GM18873 (cell line): ENCODE results near the gene PCDHGB3.
"Not testable (repeated sequence)": the region's sequence is repeated elsewhere in the genome, so short reads cannot be mapped to it uniquely, and the experiment has no call there.

Experiments
- ATAC-seq: cut with Tn5 transposase; IDR thresholded peaks from one replicate; pipeline ENCODE4 v1.9.1; 2021; ENCODE audit warnings: mild to moderate bottlenecking, moderate library complexity, moderate number of reproducible peaks; ENCODE audit not compliant: unreplicated experiment, low FRiP score

PCDHGB3 gene

GRCh38 chr5:141415275-141415618 lies 45.2 kb downstream of the PCDHGB3 start:
- not testable (repeated sequence) for ATAC-seq

- ATAC-seq: peak; percentile 63
These were observed 47.6 kb downstream of the PCDHGB3 start, which contains the start of gene PCDHGB7 for GRCh38 chr5:141417494-141418172. TSS of gene PCDHGB7 (plus strand) at chr5:141417677. CDS start at chr5:141417860, 183 bp downstream.

DNA sequence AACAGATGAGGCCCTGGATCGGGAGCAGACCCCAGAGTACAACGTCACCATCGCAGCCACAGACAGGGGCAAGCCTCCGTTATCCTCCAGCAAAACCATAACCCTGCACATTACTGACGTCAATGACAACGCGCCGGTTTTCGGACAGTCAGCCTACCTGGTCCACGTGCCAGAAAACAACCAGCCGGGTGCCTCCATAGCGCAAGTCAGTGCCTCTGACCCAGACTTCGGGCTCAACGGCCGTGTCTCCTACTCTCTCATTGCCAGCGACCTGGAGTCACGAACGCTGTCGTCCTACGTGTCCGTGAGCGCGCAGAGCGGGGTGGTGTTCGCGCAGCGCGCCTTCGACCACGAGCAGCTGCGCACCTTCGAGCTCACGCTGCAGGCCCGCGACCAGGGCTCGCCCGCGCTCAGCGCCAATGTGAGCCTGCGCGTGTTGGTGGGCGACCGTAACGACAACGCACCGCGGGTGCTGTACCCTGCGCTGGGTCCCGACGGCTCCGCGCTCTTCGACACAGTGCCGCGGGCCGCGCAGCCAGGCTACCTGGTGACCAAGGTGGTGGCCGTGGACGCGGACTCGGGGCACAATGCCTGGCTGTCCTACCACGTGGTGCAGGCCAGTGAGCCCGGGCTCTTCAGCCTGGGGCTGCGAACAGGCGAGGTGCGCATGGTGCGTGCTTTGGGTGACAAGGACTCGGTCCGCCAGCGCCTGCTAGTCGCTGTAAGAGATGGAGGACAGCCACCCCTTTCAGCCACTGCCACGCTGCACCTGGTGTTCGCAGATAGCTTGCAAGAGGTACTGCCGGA lies 49.2 kb downstream of the PCDHGB3 start:
- no peak for ATAC-seq

- ATAC-seq: no peak
These were observed 50.9 kb downstream of the PCDHGB3 start, which contains the start of gene PCDHGA11 for GRCh38 chr5:141420855-141421488. TSS of gene PCDHGA11 (plus strand) at chr5:141421051. CDS start at chr5:141421228, 177 bp downstream.

DNA sequence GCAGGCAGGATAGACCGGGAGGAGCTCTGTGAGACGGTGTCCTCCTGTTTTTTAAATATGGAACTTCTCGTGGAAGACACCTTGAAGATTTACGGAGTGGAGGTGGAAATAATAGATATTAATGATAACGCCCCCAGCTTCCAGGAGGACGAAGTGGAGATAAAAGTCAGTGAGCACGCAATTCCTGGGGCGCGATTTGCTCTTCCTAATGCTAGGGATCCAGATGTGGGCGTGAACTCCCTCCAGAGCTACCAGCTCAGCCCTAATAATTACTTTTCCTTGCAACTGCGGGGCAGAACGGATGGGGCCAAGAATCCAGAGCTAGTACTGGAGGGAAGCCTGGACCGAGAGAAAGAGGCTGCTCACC lies 51.4 kb downstream of the PCDHGB3 start:
- ATAC-seq: no peak
